ENCODE data around the gene CAV1. TPM values are rescaled to one million over a fixed set of nuclear protein-coding genes. Genes with fewer than 3 reads are reported as not detected.
A peak's percentile ranks its signal among the peaks of the same experiment; 100 is the strongest.

Gene CAV1
- total and polyA plus RNA-seq, 2 experiments from 2014 or later: 1,092 to 1,736 TPM

GRCh38 chr7:116607299-116607698 lies 82.5 kb downstream of the CAV1 start:
- Histone ChIP-seq H3K4me2 (ENCODE audit: unreplicated experiment) (no peak overlapping the region), H3K79me2 (ENCODE audit: insufficient read depth) (no peaks in the 10 kb centered on the region), H4K20me1 (ENCODE audit: insufficient read depth) (no peaks in the 10 kb centered on the region), H3K4me1 (ENCODE audit: insufficient read depth) (peaks cover 5% of the 10 kb centered on the region; the same call in 1 of the 2 replicates), H3K9me3 (ENCODE audit: low read depth) (no peaks in the 10 kb centered on the region), H3K27ac (no peak overlapping the region), H3K9ac (no peak overlapping the region), H3K4me3 (no peak overlapping the region), H3K9me2 (ENCODE audit: insufficient read depth) (no peaks in the 10 kb centered on the region), H2AFZ (no peak overlapping the region), H3K36me3 (ENCODE audit: low read depth) (no peaks in the 10 kb centered on the region), H3K27me3 (replicated peaks; ENCODE audit: insufficient read depth) (no peaks in the 10 kb centered on the region), H3F3A (ENCODE audit: insufficient read depth) (no peaks in the 10 kb centered on the region; the same call in 1 of the 2 replicates)
- TF ChIP-seq EZH2 (IDR thresholded peaks at IDR 0.05; ENCODE audit: insufficient read depth, poor library complexity, severe bottlenecking) (no peak), EZH2phosphoT487 (IDR thresholded peaks at IDR 0.05; ENCODE audit: insufficient read depth, low read depth) (no peak)
- in situ Hi-C loops (cut with MboI): no loop called here
- WGBS, 2 experiments (ENCODE audit: low coverage in 1 of 2, low lambda C conversion rate in 2 of 2, missing lambda C conversion rate in 2 of 2): 56 to 74% methylated on average over 1 to 2 of the region's 2 CpGs
- DNase-seq: no peak

- 6 to 12% methylated on average over 2 of the region's 2 CpGs for WGBS, 2 experiments (ENCODE audit: low coverage in 1 of 2, low lambda C conversion rate in 2 of 2, missing lambda C conversion rate in 2 of 2)
- 0 out of 2 replicates have a peak, but pooled peaks have one; percentile 42 for TF ChIP-seq EZH2phosphoT487 (IDR thresholded peaks at IDR 0.05; ENCODE audit: insufficient read depth, low read depth)
- no peak for TF ChIP-seq EZH2 (IDR thresholded peaks at IDR 0.05; ENCODE audit: insufficient read depth, poor library complexity, severe bottlenecking)
These were observed 85.4 kb downstream of the CAV1 start for GRCh38 chr7:116610210-116610609.

GRCh38 chr7:116610721-116611120 lies 85.9 kb downstream of the CAV1 start:
- DNase-seq: no peak
- no peaks in the 10 kb centered on the region for H3K36me3 ChIP-seq (ENCODE audit: low read depth)
- H3K9me3 ChIP-seq (ENCODE audit: low read depth): no peaks in the 10 kb centered on the region
- in situ Hi-C loops (cut with MboI): no loop called here
- no peak overlapping the region for H2AFZ ChIP-seq
- no peaks in the 10 kb centered on the region for H3K79me2 ChIP-seq (ENCODE audit: insufficient read depth)
- TF ChIP-seq EZH2 (IDR thresholded peaks at IDR 0.05; ENCODE audit: insufficient read depth, poor library complexity, severe bottlenecking) (no peak), EZH2phosphoT487 (IDR thresholded peaks at IDR 0.05; ENCODE audit: insufficient read depth, low read depth) (no peak)
- 88 to 95% methylated on average over 2 of the region's 2 CpGs for WGBS, 2 experiments (ENCODE audit: low coverage in 1 of 2, low lambda C conversion rate in 2 of 2, missing lambda C conversion rate in 2 of 2)
- H3K9ac ChIP-seq: no peak overlapping the region
- H3F3A ChIP-seq (ENCODE audit: insufficient read depth): no peaks in the 10 kb centered on the region; the same call in 1 of the 2 replicates
- H3K27ac ChIP-seq: no peak overlapping the region
- no peak overlapping the region for H3K4me2 ChIP-seq (ENCODE audit: unreplicated experiment)
- no peaks in the 10 kb centered on the region for H4K20me1 ChIP-seq (ENCODE audit: insufficient read depth)
- H3K4me1 ChIP-seq (ENCODE audit: insufficient read depth): peaks cover 5% of the 10 kb centered on the region
- no peaks in the 10 kb centered on the region for H3K27me3 ChIP-seq (replicated peaks; ENCODE audit: insufficient read depth)
- H3K4me3 ChIP-seq: no peak overlapping the region
- no peaks in the 10 kb centered on the region for H3K9me2 ChIP-seq (ENCODE audit: insufficient read depth)

More at GRCh38 chr7:116610210-116610609, 85.4 kb downstream of the CAV1 start:
- H4K20me1 ChIP-seq (ENCODE audit: insufficient read depth): no peaks in the 10 kb centered on the region
- H3K4me3 ChIP-seq: no peak overlapping the region
- H3K27ac ChIP-seq: no peak overlapping the region
- no peaks in the 10 kb centered on the region; the same call in 1 of the 2 replicates for H3F3A ChIP-seq (ENCODE audit: insufficient read depth)
- in situ Hi-C loops (cut with MboI): no loop called here
- no peak overlapping the region for H3K4me2 ChIP-seq (ENCODE audit: unreplicated experiment)
- H3K27me3 ChIP-seq (replicated peaks; ENCODE audit: insufficient read depth): no peaks in the 10 kb centered on the region
- no peaks in the 10 kb centered on the region for H3K9me2 ChIP-seq (ENCODE audit: insufficient read depth)
- H3K4me1 ChIP-seq (ENCODE audit: insufficient read depth): peaks cover 5% of the 10 kb centered on the region; the same call in 1 of the 2 replicates
- no peak overlapping the region for H3K9ac ChIP-seq
- H3K36me3 ChIP-seq (ENCODE audit: low read depth): no peaks in the 10 kb centered on the region
- no peak overlapping the region for H2AFZ ChIP-seq
- no peaks in the 10 kb centered on the region for H3K79me2 ChIP-seq (ENCODE audit: insufficient read depth)
- DNase-seq: peak; percentile 50
- no peaks in the 10 kb centered on the region for H3K9me3 ChIP-seq (ENCODE audit: low read depth)

Small RNAs within 50 kb of the gene (small RNA-seq; reads per million reads assigned to genes)
- gene AC006159.2 (ENCODE audit: low read depth, low replicate concordance): not detected

Other genes with a start within 250 kb of the CAV1 start
- 251 and 283 TPM in 2 replicates for gene CAV2, start 25.3 kb upstream of the CAV1 start, total RNA-seq (2014; rRNA removed; shearing (Covaris generic))
- gene CAV2, start 25.3 kb upstream of the CAV1 start, polyA plus RNA-seq (2016; fragmentation: Nextera tagmentation; extraction: Ambion mirVana): 344 and 358 TPM in 2 replicates
- gene MET, start 147.2 kb downstream of the CAV1 start, total RNA-seq (2014; rRNA removed; shearing (Covaris generic)): 62.3 and 68.8 TPM in 2 replicates
- gene MET, start 147.2 kb downstream of the CAV1 start, polyA plus RNA-seq (2016; fragmentation: Nextera tagmentation; extraction: Ambion mirVana): 25.3 and 27.6 TPM in 2 replicates